ENCODE data around the gene CSF3.
"Not testable (repeated sequence)": the region's sequence is repeated elsewhere in the genome, so short reads cannot be mapped to it uniquely, and the experiment has no call there.

CSF3 gene

DNA sequence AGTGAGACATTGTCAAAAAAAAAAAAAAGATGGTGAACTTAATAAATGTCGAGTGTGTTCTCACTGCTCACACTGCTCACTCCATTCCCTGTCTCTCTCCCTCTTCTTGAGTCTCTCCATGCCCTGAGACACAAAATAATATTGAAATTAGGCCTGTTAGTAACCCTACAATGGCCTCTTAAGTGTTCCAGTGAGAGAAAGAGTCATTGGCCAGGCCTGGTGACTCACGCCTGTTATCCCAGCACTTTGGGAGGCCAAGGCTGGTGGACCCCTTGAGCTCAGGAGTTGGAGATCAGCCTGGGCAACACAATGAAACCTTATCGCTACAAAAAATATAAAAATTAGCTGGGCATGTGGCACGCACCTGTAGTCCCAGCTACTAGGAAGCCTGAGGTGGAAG is 16.2 kb upstream of the CSF3 start:
- DNase-seq: no peak

DNA sequence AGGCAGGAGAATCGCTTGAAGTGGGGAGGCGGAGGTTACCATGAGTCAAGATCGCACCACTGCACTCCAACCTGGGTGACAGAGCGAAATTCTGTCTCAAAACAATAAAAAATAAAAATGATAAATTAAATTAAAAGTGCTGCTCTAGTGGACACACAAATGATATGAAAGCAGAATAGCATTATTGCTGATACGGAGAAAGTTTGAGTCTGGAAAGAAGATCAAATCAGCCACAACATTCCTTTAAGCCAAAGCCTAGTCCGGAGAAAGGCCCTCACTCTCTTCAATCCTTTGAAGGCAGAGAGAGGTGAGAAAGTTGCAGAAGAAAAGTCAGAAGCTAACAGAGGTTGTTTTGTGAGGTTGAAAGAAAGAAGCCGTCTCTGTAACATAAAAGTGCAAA is 15.1 kb upstream of the CSF3 start:
- DNase-seq: no peak

DNA sequence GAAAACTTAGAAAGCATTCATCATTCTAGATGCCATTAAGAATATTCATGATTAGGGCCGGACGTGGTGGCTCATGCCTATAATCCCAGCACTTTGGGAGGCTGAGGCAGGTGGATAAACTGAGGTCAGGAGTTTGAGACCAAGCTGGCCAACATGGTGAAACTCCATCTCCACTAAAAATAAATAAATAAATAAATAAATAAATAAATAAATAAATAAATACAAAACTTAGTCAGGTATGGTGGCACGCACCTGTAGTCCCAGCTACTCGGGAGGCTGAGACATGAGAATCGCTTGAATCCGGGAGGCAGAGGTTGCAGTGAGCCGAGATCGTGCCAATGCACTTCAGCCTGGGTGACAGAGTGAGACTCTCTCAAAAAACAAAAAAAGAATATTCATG is 13.9 kb upstream of the CSF3 start:
- DNase-seq: not testable (repeated sequence)

DNA sequence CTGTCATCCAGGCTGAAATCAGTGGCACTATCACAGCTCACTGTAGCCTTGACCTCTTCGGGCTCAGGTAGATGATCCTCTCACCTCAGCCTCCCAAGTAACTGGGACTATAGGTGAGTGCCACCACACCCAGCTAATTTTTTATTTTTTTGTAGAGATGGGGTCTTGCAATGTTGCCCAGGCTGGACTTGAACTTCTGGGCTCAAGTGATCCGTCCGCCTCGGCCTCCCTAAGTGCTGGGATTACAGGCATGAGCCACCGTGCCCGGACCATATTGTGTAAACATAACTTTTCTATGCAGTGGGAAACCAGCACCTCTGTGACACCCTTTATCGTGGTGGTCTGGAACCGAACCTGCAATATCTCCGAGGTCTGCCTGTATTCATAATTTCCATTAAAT is 11.2 kb upstream of the CSF3 start:
- no peak for DNase-seq

DNA sequence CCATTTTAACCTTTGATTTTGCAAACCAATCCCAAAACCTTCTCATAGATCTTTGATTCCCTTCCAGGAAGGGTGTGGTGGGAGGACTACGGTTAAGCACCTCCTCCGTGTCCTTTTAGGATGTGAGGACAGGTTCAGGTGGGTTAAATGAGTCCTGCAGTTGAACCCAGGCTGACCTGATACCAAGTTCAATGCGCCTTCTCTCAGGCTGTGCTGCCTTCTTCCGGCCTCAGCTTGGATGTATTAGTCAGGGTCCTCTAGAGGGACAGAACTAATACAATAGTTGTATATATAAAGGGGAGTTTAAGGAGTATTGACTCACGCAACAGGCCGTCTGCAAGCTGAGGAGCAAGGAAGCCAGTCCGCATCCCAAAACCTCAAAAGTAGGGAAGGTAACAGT is 10.5 kb upstream of the CSF3 start:
- DNase-seq: no peak

DNA sequence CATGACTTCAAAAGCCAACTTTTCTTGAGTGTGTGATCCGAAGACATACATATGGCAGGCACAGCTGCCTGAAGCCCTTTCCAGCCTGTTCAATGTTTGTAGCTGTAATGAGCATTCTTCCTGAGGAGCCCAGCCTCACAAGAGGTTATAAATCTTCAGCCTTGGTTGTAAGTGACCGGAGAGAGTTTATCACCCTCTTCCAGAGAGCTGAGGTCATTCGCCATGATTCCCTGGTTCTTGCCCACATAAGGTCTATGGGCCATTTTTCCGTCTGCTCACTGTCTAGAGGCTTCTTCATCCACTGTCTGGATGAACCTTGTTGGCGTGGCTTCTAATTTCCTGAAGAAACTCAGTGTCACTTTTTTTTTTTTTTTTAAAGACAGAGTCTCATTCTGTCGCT is 9.7 kb upstream of the CSF3 start:
- no peak for DNase-seq

DNA sequence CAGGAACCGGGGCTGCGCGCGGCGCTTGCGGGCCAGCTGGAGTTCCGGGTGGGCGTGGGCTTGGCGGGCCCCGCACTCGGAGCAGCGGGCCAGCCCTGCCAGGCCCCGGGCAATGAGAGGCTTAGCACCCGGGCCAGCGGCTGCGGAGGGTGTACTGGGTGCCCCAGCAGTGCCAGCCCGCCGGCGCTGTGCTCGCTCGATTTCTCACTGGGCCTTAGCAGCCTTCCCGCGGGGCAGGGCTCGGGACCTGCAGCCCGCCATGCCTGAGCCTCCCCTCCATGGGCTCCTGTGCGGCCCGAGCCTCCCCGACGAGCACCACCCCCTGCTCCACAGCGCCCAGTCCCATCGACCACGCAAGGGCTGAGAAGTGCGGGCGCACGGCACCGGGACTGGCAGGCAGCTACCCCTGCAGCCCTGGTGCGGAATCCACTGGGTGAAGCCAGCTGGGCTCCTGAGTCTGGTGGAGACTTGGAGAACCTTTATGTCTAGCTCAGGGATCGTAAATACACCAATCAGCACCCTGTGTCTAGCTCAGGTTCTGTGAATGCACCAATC is 4.2 kb upstream of the CSF3 start:
- not testable (repeated sequence) for DNase-seq

DNA sequence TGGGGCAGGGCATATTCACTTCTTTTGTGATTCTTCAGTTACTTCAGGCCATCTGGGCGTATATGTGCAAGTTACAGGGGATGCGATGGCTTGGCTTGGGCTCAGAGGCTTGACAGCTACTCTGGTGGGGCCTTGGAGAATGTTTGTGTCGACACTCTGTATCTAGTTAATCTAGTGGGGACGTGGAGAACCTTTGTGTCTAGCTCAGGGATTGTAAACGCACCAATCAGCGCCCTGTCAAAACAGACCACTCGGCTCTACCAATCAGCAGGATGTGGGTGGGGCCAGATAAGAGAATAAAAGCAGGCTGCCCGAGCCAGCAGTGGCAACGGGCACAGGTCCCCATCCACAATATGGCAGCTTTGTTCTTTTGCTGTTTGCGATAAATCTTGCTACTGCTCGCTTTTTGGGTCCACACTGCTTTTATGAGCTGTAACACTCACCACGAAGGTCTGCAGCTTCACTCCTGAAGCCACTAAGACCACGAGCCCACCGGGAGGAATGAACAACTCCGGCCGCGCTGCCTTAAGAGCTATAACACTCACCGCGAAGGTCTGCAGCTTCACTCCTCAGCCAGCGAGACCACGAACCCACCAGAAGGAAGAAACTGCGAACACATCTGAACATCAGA is 3.1 kb upstream of the CSF3 start:
- not testable (repeated sequence) for DNase-seq

DNA sequence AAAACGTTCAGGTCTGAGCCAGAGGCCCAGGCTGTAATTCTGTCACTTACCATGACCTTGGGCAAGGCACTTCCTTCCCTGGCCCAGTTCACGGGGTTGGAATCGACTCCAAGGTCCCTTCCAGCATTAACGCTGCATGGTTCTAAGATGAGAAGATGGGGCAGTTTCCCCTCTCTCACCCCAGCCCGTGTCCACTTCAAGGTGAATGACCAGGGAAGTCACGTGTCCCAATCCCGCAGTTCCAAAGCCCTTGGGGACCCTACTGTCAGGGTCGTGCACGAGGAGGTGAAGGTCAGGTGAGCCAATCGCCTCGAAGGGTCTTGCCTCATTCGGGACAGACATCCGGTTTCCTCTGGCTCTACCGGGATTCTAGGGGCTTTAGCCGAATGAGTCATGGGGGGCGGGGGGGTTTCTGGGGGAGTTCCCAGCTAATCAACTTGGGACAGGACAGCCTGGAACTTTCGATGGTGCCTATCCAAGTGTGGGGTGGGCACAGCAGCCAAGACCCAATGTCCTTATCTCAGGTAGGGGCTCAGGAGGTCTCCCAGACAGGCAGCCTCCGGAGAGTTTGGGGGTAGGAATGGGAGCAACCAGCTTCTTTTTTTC is 762 bp upstream of the CSF3 start:
- no peak for DNase-seq

DNA sequence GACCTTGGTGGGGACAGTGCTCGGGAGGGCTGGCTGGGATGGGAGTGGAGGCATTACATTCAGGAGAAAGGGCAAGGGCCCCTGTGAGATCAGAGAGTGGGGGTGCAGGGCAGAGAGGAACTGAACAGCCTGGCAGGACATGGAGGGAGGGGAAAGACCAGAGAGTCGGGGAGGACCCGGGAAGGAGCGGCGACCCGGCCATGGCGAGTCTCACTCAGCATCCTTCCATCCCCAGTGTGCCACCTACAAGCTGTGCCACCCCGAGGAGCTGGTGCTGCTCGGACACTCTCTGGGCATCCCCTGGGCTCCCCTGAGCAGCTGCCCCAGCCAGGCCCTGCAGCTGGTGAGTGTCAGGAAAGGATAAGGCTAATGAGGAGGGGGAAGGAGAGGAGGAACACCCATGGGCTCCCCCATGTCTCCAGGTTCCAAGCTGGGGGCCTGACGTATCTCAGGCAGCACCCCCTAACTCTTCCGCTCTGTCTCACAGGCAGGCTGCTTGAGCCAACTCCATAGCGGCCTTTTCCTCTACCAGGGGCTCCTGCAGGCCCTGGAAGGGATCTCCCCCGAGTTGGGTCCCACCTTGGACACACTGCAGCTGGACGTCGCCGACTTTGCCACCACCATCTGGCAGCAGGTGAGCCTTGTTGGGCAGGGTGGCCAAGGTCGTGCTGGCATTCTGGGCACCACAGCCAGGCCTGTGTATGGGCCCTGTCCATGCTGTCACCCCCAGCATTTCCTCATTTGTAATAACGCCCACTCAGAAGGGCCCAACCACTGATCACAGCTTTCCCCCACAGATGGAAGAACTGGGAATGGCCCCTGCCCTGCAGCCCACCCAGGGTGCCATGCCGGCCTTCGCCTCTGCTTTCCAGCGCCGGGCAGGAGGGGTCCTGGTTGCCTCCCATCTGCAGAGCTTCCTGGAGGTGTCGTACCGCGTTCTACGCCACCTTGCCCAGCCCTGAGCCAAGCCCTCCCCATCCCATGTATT is 1.1 kb downstream of the CSF3 start:
- DNase-seq: no peak

DNA sequence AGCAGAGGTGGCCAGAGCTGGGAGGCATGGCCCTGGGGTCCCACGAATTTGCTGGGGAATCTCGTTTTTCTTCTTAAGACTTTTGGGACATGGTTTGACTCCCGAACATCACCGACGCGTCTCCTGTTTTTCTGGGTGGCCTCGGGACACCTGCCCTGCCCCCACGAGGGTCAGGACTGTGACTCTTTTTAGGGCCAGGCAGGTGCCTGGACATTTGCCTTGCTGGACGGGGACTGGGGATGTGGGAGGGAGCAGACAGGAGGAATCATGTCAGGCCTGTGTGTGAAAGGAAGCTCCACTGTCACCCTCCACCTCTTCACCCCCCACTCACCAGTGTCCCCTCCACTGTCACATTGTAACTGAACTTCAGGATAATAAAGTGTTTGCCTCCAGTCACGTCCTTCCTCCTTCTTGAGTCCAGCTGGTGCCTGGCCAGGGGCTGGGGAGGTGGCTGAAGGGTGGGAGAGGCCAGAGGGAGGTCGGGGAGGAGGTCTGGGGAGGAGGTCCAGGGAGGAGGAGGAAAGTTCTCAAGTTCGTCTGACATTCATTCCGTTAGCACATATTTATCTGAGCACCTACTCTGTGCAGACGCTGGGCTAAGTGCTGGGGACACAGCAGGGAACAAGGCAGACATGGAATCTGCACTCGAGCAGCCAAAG is 2.3 kb downstream of the CSF3 start:
- no peak for DNase-seq

DNA sequence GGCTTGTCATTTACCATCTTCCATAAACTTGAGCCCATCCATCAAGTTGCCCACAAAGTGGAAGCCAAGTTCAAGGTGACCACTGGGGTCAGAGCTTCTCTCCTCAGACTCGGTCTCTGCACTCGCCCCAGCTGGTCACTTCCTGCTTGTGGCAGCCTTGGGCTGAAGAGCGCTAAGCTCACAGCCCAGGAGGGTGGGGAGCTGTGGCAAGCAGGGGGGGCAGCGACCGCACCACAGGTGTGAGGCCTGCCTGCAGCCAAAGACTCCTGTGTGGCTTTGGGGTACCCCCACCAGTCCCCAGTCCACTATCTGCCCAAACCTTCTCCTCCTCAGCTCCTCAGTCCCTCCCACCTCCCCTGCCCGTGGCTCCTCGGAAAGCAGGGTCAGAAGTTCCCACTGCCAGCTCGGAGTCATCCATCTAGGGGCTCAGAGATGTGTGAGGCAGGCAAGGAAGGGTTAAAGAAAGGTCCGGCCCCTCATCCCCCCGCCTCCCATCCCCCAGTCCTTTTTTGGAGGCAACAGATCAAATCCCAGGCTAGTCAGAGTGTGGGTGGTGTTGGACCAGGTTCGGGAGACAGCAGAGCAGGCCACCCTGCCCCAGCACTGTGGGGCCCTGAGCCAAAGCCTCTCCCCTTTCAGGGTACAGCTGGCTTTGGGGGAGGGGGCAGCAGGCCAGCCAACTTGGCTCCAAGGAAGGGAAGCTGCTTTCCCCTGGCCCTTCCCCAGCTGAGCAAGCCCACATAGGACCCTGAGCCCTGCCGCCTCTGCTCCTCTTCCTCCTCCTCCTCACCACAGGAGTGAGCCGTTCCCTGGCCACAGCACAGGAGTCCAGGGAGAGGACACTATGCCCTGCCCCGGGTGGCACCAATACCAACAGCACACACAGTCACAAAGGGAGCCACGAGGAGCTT is 3.2 kb downstream of the CSF3 start:
- no peak for DNase-seq

DNA sequence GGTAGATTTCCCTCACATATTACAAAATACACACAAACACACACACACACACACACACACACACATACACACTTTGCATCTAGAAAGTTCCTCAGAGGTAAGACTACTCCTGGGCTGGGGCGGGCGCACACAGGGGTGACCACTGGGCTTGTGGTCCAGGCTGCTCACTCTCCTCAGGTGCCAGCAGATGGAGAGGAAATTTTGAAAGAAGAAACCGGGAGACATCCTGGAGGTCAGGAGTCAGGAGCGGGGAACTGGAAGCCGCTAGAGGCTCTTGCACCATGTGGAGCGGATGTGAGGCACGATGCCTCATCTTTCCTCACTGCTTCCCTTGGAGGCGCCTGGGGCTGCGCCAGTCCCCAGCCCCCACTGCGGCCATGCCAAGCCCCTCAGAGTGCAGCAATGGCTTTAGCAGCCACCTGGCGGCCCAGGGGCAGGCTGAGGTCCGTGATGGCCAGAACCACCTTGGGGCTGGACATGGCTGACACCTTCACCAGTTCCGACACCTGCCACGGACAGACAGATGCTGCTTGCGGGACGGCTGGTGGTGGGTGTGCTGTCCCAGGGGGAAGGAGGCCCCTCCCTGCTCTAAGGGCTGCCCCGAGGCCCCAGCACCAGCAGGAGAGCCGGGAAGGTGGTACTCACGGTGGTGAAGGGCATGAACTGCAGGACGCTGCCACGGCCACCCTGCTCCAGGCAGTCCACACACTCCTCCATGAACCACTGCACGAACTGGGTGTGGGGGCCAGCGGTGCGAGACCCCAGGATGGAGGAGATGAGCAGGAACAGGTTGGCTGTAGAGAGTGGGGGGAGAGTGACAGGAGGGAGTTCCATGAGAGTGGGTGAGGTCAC is 4.1 kb downstream of the CSF3 start:
- no peak for DNase-seq

DNA sequence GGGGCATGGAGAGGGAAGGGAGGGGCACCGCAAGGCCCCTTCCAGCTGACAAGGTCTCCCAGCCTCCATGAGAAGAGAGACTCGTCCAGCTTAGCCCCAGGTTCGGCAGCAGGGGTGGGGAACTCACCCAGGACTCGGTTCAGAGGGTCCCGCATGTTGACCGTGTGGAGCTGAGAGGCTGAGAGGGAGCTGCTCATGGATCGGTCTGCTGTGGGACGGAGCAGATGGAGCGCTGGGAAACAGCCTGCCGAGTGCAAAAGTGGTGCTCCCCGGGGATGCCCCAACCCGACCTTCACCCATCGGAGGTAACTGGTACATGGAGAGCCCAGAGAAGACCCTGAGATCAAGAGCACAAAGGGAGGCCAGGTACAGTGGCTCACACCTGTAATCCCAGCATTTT is 4.9 kb downstream of the CSF3 start:
- DNase-seq: no peak

DNA sequence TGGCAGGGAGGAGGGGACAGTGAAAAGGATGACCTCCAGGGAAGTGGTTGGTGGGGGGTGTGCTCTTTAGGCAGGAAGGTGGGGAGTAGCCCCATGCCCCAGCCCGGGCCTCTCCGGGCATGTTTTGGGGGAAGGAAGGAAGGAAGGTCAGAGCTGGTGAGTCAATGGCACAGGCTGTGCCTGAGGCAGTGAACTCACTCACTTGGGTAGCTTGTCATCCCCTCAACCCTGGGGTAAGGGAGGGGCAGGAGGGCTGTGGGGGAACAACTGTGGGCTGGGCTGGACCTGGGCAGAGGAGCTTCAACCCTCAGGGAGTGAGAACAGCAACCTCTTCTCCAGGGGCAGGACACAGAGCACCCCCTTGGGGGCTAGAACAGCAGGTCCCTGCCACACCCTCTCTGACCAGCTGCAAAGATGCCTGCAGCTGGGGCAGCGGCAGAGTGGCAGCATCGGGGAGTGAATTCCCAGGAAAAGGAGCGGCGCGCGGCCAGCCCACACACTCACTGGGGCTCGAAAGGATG is 6.3 kb downstream of the CSF3 start:
- DNase-seq: no peak

DNA sequence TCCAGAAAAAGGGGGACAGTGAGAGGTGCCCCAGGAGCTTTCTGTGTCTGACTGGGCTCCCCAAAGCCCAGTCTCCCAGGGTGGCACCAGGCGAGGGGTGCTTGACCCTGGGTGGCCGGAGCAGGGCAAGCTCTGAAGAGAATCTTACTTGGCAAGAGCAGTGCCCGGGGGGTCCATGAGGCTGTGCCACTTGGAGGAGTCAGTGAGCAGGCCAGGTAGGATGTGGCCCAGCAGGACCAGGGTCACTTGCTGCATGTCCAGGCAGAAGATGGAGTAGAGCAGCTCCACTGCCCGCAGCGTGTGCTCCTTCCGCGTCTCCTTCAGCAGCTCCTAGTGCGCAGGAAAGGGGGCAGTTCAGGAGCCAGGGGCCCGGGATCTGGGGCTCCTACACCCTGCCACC is 7.3 kb downstream of the CSF3 start:
- DNase-seq: no peak

DNA sequence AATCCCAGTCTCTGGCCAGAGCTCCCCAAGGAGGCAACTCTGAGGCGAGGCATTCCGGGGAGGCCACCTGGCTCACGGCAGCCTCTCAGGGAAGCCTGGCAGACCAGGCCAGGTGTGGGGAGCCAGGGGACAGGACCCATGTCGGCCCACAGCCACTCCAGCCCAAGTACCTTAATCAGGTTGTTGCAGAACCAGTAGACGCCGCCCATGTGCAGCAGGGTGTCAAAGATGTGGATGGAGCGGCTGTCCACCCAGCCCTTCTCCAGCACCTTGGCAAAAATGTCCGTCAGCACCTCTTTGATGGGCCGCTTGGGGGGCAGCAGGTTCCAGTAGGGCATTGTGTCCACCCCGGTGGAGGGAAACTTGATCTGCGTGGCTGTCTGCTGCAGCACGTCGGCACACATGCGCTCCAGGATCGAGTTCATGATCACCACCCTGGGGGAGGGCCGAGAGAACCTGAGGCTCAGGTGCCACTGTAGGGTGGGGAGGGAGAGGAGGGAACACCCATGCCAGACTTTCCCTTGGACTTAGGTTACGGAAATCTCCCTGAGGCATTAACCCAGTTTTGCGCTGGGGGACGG is 7.8 kb downstream of the CSF3 start:
- DNase-seq: no peak

DNA sequence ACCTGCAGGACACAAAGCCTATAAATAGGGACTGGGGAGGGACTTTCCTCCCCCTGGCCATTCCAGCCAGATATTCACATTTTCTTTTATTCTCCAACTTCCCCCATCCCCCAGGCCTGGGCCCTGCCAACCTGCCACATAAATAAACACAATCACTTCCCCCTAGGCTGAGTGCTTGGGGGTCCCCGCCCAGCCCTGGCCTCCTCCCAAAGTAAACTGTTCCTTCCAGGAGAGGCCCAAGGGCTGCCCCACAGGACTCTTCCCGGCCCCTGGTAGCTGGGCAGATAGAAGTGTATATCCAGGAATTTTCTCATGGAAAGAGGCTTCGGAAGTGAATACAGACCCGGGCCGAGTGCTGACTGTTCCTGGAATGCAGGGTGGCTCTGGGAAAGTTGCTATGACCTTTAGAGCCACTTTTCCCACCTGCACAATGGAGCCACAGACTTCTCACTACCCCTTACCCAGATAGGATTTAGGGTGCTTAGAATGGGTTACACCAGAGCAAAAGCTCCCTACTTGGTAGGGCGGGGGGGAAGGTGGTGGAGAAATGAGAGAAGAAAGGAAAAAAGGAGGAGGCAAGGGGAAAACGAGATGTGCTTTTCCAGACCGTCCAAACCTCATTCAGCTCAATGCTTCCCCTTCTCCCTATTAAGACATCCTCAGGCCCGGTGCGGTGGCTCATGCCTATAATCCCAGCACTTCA is 8.5 kb downstream of the CSF3 start:
- DNase-seq: no peak

DNA sequence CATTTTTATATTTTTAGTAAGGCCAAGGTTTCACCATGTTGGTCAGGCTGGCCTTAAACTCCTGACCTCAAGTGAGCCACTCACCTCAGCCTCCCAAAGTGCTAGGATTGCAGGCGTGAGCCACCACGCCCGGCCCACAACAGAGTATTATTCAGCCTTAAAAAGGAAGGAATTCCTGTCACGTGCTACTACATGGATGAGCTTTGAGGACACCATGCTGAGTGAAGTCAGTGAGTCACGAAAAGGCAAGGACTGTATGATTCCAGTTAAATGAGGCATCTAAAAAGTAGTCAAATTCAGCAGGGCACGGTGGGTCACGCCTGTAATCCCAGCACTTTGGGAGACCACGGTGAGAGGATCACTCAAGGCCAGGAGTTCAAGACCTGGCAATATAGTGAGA is 9.7 kb downstream of the CSF3 start:
- DNase-seq: no peak

DNA sequence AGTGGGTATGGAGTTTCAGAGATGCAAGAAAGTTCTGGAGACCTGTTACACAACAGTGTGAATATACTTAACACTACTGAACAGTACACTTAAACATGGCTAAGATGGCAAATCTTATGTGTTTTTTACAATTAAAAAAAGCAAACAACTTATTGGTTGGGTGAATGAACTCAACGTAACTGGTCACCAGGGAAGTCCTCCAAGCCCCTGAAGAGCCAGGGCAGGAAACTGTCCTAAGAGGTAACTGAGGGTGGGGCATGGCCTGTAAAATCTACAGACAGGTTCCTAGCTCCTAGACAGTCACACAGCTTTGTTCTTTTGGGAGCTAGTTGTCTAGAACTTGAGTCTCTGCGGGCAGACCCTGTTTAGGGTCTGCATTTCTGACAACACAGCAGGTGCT is 10.3 kb downstream of the CSF3 start:
- DNase-seq: no peak
